ENCODE results near the gene PUM2. TPM values are rescaled to one million over a fixed set of nuclear protein-coding genes. Genes with fewer than 3 reads are reported as not detected.
A peak's percentile ranks its signal among the peaks of the same experiment; 100 is the strongest.

Gene PUM2
- total RNA-seq, 1 donor from 2014 or later = 130 TPM

DNA sequence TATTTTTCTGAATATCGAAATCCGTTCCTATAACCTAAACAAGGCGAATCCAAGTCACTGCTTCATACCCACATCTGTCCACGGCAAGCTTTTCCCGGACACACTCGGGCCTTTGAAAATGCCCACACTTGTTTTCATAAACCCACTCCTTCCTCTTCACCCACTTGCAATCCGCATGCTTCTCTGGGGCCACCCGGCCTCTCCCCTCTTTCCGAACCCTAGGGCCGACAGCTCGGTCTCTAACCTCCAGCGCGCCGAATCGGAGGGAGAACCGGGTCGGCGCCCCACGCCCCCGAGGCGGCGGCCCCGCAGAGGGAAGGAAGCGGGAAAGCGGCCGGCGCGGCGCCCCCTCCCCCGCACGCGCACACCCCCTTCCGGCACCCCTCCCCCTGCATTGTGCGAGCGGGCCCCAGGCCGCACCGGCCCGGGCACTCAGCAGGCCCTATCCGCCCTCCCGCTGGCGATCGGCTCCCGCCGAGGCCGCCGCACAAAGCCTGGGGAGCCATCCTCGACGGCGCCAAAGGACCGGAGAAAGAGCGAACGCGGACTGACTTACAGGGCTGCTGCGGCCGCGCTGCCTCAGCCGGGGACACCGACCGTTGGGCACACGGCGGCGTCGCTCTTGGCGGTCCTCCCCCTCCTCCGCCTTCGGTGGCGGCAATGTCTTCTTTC, 467 bp downstream of the PUM2 start:
- intact Hi-C loops (cut with DNase I) = no loop called here
- peak; percentile 72 for DNase-seq (ENCODE audit: low spot score)
- ATAC-seq = peak; percentile 54

DNA sequence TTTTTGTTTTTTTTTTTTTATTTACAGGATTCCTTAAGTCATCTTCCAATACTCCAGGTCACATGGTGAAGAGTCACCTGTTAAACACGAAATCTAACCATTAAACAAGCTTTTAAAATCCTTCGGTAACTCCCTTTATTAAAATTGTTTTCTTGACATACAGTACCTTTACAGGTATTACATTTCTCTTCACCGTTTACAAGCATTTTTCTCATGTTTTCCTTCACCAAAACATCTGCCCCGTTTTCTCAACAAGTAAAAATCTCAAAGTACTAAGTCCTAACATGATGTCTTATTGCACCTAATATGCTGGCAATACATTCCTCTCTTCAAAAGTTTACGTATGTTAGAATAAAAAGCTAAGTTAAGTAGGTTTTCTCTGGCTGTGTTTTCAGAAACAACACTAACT, 1.1 kb downstream of the PUM2 start:
- DNase-seq (ENCODE audit: low spot score) (no peak), ATAC-seq (no peak)
- intact Hi-C loops (cut with DNase I) = no loop called here

DNA sequence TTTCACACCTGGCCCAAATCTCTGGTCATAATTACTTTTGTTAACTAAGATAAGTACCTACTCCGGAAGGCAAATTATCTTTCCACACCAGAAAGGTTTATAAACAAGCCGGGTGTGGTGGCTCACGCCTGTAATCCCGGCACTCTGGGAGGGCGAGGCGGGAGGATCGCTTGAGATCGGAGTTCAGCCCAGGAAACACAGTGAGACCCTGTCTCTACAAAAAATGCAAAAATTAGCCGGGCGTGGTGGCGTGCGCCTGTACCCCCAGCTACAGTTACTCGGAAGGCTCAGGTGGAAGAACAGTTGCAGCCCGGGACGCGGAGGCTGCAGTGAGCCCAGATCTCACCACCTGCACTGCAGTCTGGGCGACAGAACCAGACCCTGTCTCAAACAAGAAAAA, 2.1 kb downstream of the PUM2 start:
- no peak for DNase-seq (ENCODE audit: low spot score)
- ATAC-seq = no peak
- intact Hi-C loops (cut with DNase I) = no loop called here

DNA sequence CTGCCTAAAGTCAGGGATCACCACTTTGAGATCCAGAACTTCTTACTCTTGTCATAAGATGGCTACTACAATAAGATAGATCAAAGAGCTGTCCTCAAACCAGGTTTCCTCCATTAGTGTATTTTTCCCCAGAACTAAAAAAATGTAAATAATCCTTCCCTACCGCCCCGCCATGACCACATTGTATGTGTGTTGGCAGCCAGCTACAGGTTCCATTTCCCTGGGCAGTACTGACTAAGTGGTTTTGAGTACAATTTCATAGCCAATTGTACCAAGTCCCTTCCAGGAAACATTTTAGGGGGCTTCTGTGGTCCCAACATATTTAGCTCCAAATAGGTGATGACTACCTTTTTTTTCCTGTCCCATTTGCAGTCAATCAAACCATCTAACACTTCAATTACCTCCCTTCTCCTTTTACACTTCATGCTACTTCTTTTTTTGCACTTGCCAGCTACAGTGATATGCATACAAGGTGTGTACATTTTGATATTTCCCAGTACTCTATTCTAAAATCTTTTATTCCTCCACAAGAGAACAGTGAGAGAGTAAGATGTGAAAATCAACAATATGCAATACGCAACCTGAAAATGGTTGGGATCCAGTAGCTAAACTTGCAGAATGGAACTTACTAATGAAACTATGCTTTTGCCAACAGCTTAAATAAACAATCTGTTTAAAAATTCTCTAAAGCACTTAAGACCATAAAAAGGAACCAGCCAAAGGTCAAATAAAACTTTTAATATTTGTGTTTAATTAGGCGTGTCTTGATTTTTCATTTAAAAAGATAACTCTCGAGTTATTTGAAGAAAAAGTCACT, 3.9 kb downstream of the PUM2 start:
- ATAC-seq (no peak), DNase-seq (ENCODE audit: low spot score) (no peak)
- intact Hi-C loops (cut with DNase I) = no loop called here

DNA sequence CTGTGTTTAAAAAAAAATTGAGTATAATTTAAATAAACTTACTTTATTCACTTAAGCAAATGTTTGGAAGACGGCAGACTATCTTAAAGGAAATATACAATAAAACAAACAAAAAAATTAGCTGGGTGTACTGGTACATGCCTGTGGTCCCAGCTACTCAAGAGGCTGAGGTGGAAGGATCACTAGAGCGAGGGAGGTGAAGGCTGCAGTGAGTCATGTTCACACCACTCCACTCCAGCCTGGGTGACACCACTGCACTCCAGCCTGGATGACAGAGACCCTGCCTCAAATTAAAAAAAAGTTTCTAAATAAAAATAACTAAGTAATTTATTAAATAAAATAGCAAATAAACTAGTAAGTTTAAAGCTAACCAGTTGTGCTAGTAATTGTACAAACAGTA, 7.5 kb downstream of the PUM2 start:
- no peak for DNase-seq (ENCODE audit: low spot score)
- ATAC-seq = no peak
- intact Hi-C loops (cut with DNase I) = no loop called here

DNA sequence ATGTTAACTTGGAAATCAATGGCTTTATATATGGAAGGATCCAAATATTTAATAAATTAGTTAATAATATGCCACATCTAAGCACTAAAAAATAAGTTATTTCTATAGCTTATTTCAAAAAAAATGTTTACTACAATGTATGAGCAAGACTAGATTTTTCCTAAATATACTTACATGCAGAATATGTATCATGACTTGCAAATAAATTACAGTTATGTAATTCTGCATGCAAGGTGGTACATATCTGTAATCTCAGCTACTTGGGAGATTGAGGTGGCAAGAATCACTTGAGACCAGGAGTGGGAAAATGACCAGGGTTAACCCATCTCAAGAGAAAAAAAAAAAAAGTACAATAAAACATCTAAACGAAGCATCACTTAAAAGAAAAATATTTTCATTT, 11.6 kb downstream of the PUM2 start:
- intact Hi-C loops (cut with DNase I) = no loop called here
- ATAC-seq (no peak), DNase-seq (ENCODE audit: low spot score) (no peak)

DNA sequence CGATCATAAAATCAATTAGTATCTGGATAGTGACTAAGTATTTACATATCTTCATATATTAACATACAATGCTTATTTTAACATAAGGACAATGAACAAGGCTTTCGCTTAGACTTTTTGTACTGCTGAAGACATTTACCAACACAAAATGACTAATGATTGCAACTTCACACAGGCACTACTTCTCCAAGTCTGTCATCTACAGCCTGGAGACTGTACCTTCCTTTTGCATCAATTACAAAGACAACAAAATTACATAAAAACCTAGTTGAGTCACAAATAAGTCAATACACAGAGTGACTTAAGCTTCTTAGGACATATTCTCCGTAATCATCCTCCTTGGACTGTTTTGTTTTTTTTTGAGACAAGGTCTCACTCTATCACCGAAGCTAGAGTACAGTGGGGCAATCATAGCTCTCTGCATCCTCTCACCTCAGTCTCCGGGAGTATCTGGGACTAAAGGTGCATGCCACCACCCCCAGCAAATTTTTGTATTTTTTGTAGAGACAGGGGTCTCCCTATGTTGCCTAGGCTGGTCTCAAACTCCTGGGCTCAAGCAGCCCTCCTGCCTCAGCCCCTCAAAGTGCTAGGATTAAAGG, 15.9 kb downstream of the PUM2 start:
- intact Hi-C loops (cut with DNase I) = no loop called here
- no peak for ATAC-seq
- DNase-seq (ENCODE audit: low spot score) = no peak

DNA sequence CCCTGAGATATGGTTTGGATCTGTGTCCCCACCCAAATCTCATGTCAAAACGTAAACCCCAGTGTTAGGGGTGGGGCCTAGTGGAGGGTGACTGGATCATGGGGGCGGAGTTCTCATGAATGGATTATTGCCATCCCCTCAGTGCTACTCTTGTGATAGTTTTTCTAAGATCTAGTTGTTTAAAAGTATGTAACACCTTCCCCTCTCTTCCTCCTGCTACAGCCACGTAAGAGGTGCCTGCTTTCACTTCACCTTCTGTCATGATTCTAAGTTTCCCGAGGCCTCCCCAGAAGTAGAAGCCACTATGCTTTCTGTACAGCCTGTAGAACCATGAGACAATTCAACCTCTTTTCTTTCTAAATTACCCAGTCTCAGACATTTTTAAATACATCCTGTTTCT, 16.9 kb downstream of the PUM2 start:
- intact Hi-C loops (cut with DNase I) = no loop called here
- ATAC-seq (no peak), DNase-seq (ENCODE audit: low spot score) (no peak)

DNA sequence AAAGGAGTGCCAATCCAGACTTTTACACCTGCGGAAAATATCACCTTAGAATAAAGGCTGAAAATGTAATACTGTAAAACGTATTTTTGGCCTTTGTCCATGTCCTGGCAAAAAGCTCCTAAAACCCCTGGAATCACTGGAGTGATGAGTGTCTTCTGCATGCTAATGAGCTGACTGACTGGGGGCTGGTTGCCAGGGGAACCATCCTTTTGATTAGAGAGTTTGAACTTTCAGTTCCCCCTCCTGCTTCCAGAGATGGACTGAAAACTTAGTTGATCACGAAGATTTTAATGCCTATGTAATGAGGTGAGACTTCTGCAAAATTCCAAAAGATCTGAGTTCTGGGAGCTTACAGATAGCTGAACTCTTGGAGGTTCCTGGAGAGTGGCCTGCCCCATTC, 20.5 kb downstream of the PUM2 start:
- DNase-seq (ENCODE audit: low spot score) (no peak), ATAC-seq (no peak)
- intact Hi-C loops (cut with DNase I) = no loop called here

DNA sequence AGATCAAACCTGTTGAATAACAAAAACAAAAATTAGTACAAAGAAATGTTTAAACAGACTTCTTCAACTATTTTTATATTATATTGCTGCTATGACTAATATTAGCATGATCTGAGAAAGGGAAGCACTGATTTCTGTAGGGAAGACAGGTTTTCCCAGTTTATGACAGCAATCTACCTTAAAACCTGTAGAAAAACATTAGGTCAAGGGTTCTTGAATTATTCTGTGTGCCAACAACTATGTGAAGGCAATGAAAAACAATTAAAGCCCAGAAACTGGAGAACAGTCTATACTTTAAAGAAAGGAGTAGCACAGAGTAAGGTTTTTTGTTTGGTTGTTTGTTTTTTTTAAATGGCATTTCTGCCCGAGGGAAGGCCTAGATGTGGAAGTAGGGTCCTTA, 23.3 kb downstream of the PUM2 start:
- intact Hi-C loops (cut with DNase I) = no loop called here
- ATAC-seq (no peak), DNase-seq (ENCODE audit: low spot score) (no peak)

DNA sequence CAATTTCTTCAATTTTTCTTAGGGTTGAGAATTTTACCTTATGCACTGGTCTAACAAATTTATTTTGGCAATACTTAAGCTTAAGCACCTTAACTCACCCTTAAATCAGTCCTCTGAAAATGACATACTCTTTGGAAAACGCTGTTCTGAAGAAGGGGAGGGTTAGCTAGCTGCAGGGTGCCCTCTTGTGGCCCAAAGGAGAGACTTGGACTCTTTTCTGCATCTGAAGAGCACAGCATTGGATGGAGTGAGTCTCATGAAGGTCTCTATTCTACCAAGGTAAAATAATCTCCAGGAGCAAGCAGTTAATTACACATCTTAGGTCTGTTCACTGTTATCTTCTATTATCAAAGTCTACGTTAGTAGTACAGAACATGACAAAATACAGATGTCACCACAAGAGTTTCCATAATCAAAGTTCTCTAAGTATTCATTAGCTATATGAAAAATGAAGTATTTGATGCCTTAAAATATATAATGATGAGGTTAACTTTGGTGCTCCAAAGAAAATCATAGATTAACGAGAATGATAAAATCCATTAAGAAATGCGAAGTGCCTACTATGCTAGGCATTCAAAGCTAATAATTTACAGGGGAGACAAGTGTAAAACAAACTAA, 24.4 kb downstream of the PUM2 start:
- DNase-seq (ENCODE audit: low spot score) (peak; percentile 67), ATAC-seq (peak; percentile 76)
- intact Hi-C loops (cut with DNase I) = no loop called here

DNA sequence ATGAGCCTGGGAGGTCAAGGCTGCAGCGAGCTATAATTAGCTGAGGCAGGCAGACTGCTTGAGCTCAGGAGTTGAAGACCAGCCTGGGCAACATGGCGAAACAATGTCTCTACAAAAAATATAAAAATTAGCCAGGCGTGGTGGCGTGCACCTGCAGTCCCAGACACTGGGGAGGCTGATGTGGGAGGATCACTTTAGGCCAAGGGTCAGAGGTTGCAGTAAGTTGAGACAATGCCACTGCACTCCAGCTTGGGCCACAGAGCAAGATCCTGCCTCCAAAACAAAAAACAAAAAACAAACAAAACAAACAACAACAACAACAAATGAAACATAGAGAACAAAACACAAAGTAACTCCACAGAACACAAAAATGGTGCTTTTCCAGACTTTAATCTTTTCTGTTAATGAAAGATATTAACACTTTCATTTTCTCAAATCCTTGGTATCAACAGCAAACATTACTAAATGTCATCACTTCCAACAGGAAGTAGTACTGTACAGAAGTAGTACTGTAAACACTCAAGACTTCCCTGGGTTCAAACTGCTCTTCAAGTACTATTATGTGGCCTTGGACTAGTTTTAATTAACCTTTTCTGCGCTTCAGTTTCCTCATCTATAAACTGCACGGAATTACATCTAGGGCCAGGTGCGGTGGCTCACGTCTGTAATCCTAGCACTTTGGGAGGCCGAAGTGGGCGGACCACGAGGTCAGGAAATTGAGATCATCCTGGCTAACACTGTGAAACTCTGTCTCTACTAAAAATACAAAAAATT, 27.9 kb downstream of the PUM2 start:
- intact Hi-C loops (cut with DNase I) = no loop called here
- no peak for DNase-seq (ENCODE audit: low spot score)
- ATAC-seq = no peak

DNA sequence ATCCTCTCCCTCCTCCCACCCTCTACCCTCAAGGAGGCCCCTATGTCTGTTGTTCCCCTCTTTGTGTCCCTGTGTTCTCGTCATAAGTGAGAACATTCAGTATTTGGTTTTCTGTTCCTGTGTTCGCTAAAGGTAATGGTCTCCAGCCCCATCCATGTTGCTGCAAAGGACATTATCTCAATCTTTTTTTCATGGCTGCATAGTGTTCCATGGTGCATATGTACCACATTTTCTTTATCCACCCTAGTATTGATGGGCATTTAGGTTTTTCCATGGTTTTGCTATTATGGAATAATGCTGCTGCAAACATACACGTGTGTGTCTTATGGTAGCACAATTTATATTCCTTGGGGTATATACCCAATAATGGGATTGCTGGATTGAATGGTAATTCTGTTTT, 33.0 kb downstream of the PUM2 start:
- intact Hi-C loops (cut with DNase I) = no loop called here
- no peak for ATAC-seq
- no peak for DNase-seq (ENCODE audit: low spot score)

DNA sequence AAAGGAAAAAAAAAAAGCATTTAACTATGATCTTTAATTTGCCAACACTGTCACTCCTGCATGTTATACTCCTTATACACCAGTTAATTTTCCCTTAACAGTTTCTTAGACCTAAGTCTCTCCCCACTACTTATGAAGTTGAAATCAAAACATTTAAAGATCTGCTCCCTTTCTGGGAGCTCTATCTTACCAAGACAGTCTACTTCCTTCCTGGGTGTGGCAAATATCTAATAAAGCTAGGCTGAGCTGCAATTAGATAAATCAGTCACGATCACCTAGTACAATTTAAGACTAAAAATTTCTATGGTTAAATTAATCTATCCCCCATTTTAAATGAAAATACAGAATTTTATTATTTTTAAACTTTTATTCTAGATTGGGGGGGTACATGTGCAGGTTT, 33.4 kb downstream of the PUM2 start:
- ATAC-seq (no peak), DNase-seq (ENCODE audit: low spot score) (no peak)
- intact Hi-C loops (cut with DNase I) = no loop called here

DNA sequence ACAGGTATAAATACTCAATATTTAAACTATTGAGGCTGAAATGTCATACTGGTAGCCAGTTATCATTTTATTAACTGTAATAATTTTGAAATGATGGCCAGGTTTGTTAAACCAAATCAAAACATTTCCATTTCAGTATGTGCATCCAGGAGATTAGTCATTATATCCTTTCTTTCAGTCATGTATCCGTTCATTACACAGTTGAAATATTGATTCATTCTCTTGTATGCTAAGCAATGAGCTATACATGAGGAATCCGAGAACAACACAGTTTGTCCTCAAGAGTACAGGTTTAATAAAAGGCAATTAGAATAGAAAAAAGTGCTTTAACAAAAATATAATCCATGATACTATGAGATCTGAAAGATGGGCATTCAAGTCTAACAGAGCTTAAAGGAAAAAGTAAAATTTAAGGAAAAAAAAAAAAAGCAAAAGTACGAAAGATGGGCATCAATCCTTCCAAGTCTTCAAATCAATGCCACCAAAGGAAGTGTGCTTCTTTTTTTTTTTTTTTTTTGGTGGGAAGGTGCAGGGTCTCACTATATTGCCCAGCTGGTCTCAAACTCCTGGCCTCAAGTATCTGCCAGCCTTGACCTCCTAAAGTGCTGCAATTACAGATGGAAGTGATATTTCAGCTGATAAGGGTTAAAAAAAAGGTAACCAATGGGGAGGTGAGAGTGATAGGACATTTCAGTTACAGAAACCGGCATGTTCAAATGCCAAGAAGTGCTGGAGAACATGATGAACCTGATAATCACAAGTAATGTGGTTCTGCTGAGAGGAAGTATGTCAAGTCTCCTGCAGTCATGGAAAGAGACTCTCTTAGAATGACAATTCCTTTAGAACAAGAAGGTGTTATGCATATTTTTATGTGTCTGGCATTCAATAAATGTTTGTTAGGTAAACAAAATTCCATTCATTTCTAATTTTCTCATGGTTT, 35.8 kb downstream of the PUM2 start:
- no peak for DNase-seq (ENCODE audit: low spot score)
- no peak for ATAC-seq
- intact Hi-C loops (cut with DNase I) = no loop called here

DNA sequence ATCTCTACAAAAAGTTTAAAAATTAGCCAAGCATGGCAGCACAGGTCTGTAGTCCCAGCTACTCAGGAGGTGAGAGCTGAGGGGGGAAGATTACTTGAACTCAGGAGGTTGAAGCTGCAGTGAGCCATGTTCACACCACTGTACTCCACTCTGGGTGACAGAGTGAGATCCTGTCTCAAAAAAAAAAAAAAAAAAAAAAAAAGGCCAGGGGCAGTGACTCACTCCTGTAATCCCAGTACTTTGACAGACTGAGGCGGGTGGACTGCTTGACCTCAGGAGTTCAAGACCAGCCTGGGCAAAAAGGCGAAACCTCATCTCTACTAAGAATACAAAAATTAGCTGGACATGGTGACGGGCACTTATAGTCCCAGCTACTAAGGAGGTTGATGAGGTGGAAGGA, 37.0 kb downstream of the PUM2 start:
- ATAC-seq = no peak
- no peak for DNase-seq (ENCODE audit: low spot score)
- intact Hi-C loops (cut with DNase I) = no loop called here

DNA sequence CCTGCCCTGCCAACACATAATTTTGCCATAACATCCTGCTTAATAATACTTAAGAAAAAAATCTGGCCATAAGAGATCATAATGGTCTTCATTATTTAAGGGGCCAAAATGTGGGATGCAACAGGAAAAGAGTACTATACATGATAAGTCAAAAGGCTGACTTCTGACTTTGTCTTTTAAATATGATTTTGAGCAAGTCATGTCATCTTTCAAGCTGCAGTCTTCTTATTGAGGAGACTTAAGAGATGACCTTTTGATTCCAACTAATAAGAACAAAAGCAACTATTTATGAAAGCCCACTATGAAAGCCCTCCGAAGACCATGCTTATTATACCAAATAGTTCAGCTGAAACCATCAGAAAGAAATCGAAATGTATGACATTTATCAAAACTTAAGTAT, 41.6 kb downstream of the PUM2 start:
- intact Hi-C loops (cut with DNase I) = no loop called here
- ATAC-seq (no peak), DNase-seq (ENCODE audit: low spot score) (no peak)

DNA sequence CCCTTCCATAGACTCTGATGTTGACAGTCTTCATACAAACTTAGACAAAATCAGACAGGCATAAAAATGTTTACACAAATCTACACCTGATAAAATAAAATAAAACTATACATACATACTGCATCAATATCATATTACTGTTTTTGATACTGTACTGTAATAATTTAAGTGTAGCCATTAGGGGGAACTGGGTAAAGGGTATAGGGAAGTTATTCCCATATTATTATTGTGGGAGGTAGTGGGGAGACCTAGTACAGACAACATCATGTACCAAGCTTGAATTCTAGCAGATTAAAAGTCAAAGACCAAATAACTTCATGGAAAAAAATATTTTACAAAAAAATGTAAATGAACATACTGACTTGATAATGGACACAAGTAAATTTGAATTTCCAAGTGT, 43.3 kb downstream of the PUM2 start:
- DNase-seq (ENCODE audit: low spot score) (no peak), ATAC-seq (no peak)
- intact Hi-C loops (cut with DNase I) = no loop called here

All from sciatic nerve (tissue), 2 donors.